ENCODE data around the gene NHLH2.

DNA sequence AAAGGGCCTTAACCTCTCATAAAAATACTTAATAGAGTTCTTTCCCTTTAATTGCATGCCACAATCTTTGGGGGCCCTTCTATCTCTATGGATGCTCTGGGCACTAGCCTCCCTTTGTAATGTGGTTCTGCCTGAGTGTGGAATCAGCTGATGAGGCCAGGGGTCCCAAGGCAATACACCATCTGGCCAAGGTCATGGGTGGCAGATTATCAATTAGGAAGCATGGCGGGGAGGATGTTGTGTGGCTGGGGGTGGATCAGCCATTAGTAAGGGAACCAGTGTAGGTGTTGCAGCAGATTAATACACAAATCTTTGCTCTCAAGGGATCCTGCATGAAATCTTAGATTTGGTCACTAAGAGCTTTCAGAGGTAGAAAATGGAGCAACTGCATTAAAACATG, 35.3 kb downstream of the NHLH2 start:
- TF ChIP-seq CTCF (IDR thresholded peaks at IDR 0.05) (no peak), EZH2 (IDR thresholded peaks at IDR 0.05; ENCODE audit: borderline replicate concordance, insufficient read depth, low read depth, low read length, poor library complexity, severe bottlenecking) (no peak)
